Neural progenitor cell (in vitro differentiated cells): ENCODE data around the gene ABHD12. TPM values are rescaled to one million over a fixed set of nuclear protein-coding genes. Genes with fewer than 3 reads are reported as not detected.

Experiments used
- DNase-seq: peaks from one replicate; pipeline ENCODE4 v3.0.0-alpha.2; 2016; ENCODE audit warnings: low spot score
- H2AFZ ChIP-seq: fragments of 200-600 bp; sonication (generic); replicated peaks from 2 replicates; pipeline ENCODE4 v1.6.1; 2016; ENCODE audit warnings: antibody characterized with exemption
- H3F3A ChIP-seq: fragments of 200-600 bp; sonication (generic); 2 replicates; pipeline ENCODE4 v1.6.1; 2016; ENCODE audit warnings: antibody characterized with exemption, low read depth
- H3K27ac ChIP-seq: fragments of 200-600 bp; sonication (generic); 2 replicates; pipeline ENCODE4 v1.5.1; 2016; ENCODE audit warnings: mild to moderate bottlenecking
- H3K27me3 ChIP-seq: fragments of 200-600 bp; sonication (generic); 2 replicates; pipeline ENCODE4 v1.6.1; 2016; ENCODE audit warnings: mild to moderate bottlenecking, moderate library complexity
- H3K36me3 ChIP-seq: fragments of 200-600 bp; sonication (generic); 2 replicates; pipeline ENCODE4 v1.5.1; 2016
- H3K4me1 ChIP-seq: fragments of 200-600 bp; sonication (generic); 2 replicates; pipeline ENCODE4 v1.6.1; 2016; ENCODE audit warnings: mixed run types
- H3K4me2 ChIP-seq: fragments of 200-600 bp; sonication (generic); 2 replicates; pipeline ENCODE4 v1.6.1; 2016
- H3K4me3 ChIP-seq: fragments of 200-600 bp; sonication (generic); 2 replicates; pipeline ENCODE4 v1.5.1; 2016
- H3K79me2 ChIP-seq: fragments of 200-600 bp; sonication (generic); 2 replicates; pipeline ENCODE4 v1.6.1; 2016; ENCODE audit warnings: low read depth
- H3K9ac ChIP-seq: fragments of 200-600 bp; sonication (generic); 2 replicates; pipeline ENCODE4 v1.6.1; 2016
- H3K9me3 ChIP-seq: fragments of 200-600 bp; sonication (generic); 2 replicates; pipeline ENCODE4 v1.5.1; 2016; ENCODE audit warnings: low read depth
- H4K20me1 ChIP-seq: fragments of 200-600 bp; sonication (generic); 2 replicates; pipeline ENCODE4 v1.6.1; 2016; ENCODE audit warnings: low read depth
- H3K27ac Mint-ChIP-seq: 3 replicates; pipeline ENCODE4 v1.8.0; 2021; ENCODE audit warnings: mixed read lengths
- H3K27me3 Mint-ChIP-seq: 2 replicates; pipeline ENCODE4 v1.8.0; 2022; ENCODE audit warnings: low read depth, mild to moderate bottlenecking, inconsistent platforms, moderate library complexity, mixed read lengths; ENCODE audit not compliant: insufficient read depth
- H3K36me3 Mint-ChIP-seq: 3 replicates; pipeline ENCODE4 v1.8.0; 2021; ENCODE audit warnings: mixed read lengths
- H3K4me1 Mint-ChIP-seq: 3 replicates; pipeline ENCODE4 v1.8.0; 2021; ENCODE audit warnings: mixed read lengths
- H3K4me3 Mint-ChIP-seq: 3 replicates; pipeline ENCODE4 v1.8.0; 2021; ENCODE audit warnings: mild to moderate bottlenecking, moderate library complexity, mixed read lengths
- H3K9me3 Mint-ChIP-seq: 3 replicates; pipeline ENCODE4 v1.8.0; 2020; ENCODE audit warnings: mixed read lengths
- EZH2 ChIP-seq: fragments of 200-600 bp; sonication (generic); IDR thresholded peaks from 2 replicates; pipeline ENCODE4 v1.6.1; 2017; ENCODE audit warnings: antibody characterized with exemption, mild to moderate bottlenecking, moderate library complexity
- EZH2phosphoT487 ChIP-seq: fragments of 200-600 bp; sonication (generic); IDR thresholded peaks from 2 replicates; pipeline ENCODE4 v1.6.1; 2017; ENCODE audit warnings: antibody characterized with exemption
- total RNA-seq: library from RNA; depleted of rRNA; stranded (reverse); fragments of >200 nt; gene quantifications from 2 replicates; pipeline ENCODE4 v1.2.3, GENCODE V29; 2015; ENCODE audit warnings: low replicate concordance
- TF ChIP-seq, protein P1 (sequence below): fragments of 200-600 bp; sonication (generic); IDR thresholded peaks from 2 replicates; pipeline ENCODE4 v1.5.1; 2017; ENCODE audit warnings: antibody characterized with exemption, mild to moderate bottlenecking

ABHD12 gene
- total RNA-seq, 1 donor from 2014 or later = 20.8 TPM

DNA sequence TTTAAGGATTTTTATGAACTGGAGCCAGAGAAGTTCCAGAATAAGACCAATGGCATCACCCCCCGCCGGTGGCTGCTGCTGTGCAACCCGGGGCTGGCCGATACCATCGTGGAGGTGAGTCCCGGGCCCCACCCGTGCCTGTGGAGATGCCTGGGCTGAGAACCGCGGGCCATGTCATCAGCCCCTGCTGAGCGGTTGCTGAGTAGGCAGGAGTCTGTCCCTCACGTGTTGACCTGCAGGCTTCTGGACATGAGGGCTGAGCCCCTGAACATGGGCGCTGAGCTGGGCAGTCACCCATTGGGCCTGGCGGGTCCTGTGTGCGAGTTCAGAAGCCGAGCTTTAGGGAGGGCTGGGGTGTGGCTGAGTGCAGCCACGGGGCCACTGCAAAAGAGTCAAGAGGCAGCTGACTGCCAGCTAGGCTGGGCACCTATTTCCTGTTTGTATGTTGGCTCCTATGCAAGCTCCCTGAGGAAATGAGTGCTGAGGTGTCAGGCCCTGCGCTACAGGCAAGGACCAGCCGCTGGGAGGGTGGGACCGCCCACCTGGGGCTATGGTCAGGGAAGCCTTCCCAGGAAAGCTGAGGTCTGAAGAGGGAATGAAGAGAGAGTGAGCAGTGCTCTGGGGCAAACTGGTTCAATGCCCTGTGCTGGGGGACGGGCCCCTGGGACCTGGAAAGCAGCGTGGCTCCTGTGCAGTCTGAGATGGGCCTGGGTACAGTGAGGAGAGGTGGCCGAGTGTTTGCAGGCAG, 108.4 kb downstream of the ABHD12 start:
- H3K4me1 Mint-ChIP-seq = no peaks in the 10 kb centered on the region
- TF ChIP-seq EZH2 (no peak), EZH2phosphoT487 (no peak)
- TF ChIP-seq, protein P1, sequence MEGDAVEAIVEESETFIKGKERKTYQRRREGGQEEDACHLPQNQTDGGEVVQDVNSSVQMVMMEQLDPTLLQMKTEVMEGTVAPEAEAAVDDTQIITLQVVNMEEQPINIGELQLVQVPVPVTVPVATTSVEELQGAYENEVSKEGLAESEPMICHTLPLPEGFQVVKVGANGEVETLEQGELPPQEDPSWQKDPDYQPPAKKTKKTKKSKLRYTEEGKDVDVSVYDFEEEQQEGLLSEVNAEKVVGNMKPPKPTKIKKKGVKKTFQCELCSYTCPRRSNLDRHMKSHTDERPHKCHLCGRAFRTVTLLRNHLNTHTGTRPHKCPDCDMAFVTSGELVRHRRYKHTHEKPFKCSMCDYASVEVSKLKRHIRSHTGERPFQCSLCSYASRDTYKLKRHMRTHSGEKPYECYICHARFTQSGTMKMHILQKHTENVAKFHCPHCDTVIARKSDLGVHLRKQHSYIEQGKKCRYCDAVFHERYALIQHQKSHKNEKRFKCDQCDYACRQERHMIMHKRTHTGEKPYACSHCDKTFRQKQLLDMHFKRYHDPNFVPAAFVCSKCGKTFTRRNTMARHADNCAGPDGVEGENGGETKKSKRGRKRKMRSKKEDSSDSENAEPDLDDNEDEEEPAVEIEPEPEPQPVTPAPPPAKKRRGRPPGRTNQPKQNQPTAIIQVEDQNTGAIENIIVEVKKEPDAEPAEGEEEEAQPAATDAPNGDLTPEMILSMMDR = no peak
- H3K9me3 ChIP-seq = no peaks in the 10 kb centered on the region
- H3K4me2 ChIP-seq = no peak overlapping the region
- no peak for DNase-seq
- no peaks in the 10 kb centered on the region for H3K4me1 ChIP-seq
- peaks cover 23% of the 10 kb centered on the region for H3K36me3 Mint-ChIP-seq
- no peaks in the 10 kb centered on the region for H3K79me2 ChIP-seq
- no peaks in the 10 kb centered on the region for H3F3A ChIP-seq
- H3K27ac Mint-ChIP-seq = peak overlapping the region; percentile 42
- peaks cover 2% of the 10 kb centered on the region for H3K9me3 Mint-ChIP-seq
- H3K36me3 ChIP-seq = no peaks in the 10 kb centered on the region
- H3K27me3 Mint-ChIP-seq = no peaks in the 10 kb centered on the region
- H3K4me3 Mint-ChIP-seq = no peak overlapping the region
- H4K20me1 ChIP-seq = peaks cover 3% of the 10 kb centered on the region
- H3K4me3 ChIP-seq = no peak overlapping the region
- H3K27me3 ChIP-seq = no peaks in the 10 kb centered on the region
- H3K27ac ChIP-seq = no peak overlapping the region
- no peak overlapping the region for H2AFZ ChIP-seq
- no peak overlapping the region for H3K9ac ChIP-seq

DNA sequence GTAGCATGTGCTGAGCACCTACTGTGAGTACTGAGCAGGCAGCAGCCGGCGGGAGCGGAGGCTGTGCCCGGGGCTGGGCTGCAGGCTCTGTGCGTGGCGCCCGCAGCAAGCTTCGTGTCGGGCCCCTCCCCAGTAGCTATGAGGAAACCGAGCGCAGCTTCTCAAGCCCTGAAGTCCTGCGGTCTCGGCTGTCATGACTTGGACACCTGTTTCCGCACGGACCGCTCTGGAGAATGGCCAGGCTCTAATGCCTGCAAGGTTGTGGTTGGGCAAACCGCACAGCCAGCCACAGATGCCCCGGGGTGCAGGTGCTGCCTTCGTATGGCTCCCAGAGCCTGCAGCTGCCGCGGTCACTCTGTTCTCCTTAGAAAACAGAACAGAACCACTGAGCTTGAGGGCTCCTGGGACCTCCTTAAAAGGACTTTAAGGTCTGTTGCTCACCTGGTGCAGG, 109.1 kb downstream of the ABHD12 start:
- no peaks in the 10 kb centered on the region for H3K27me3 Mint-ChIP-seq
- H3K27ac Mint-ChIP-seq = no peak overlapping the region
- peaks cover 2% of the 10 kb centered on the region for H3K9me3 Mint-ChIP-seq
- Histone ChIP-seq H3K27ac (no peak overlapping the region), H3K9ac (no peak overlapping the region), H3F3A (no peaks in the 10 kb centered on the region), H3K4me1 (no peaks in the 10 kb centered on the region), H3K79me2 (no peaks in the 10 kb centered on the region), H3K4me2 (no peak overlapping the region), H3K27me3 (no peaks in the 10 kb centered on the region), H4K20me1 (peaks cover 3% of the 10 kb centered on the region), H3K36me3 (no peaks in the 10 kb centered on the region), H3K4me3 (no peak overlapping the region), H3K9me3 (no peaks in the 10 kb centered on the region), H2AFZ (no peak overlapping the region)
- H3K4me3 Mint-ChIP-seq = no peak overlapping the region
- no peaks in the 10 kb centered on the region for H3K4me1 Mint-ChIP-seq
- peaks cover 19% of the 10 kb centered on the region for H3K36me3 Mint-ChIP-seq
- no peak for TF ChIP-seq EZH2phosphoT487
- TF ChIP-seq, protein P1 = no peak
- no peak for TF ChIP-seq EZH2
- no peak for DNase-seq

DNA sequence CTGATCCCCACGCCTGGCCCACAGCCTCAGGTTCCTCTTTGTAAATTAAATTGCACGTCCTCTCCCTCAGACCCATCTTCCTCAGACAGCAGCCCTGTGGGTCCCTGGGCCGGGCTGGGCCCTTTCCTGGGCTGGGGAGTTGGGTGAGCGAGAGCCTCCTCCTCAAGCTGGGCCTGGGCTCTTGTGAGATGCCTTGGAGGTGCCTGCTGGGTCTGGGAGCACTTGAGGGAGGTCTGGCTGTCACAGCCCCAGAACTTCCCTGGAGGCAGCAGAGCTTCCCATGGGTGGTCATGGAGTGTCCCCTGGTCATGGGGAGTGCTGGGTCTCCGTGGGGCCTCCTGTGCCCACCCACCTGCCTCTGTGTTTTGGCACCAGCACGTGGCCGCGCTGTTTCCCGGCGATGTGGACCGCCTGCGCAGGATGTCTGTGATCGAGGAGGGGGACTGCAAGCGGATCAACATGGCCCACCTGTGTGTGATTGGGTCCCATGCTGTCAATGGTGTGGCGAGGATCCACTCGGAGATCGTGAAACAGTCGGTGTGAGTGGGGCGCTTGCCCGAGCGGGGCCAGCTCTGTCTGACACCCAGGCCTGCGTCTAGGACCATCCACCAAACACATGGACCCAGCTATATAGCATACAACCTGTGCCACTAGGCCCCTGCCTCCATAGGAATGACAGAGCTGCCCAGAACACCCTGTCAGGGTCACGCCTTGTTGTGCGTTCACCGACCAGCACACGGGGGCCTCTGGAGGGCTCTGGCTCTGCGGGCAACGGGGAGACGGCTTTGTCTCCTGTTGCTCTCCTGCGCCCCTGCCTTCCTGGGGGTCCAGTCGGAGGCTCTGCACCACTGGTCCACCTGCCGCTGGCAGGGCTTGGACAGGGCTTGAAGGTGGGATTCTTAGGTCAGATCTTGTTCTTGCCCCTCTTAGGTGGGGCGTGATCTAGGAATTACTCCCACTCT, 109.8 kb downstream of the ABHD12 start:
- Histone ChIP-seq H3K4me3 (no peak overlapping the region), H3K36me3 (no peaks in the 10 kb centered on the region), H3K9ac (no peak overlapping the region), H3K4me2 (no peak overlapping the region), H4K20me1 (peaks cover 3% of the 10 kb centered on the region), H3K9me3 (no peaks in the 10 kb centered on the region), H3K4me1 (no peaks in the 10 kb centered on the region), H3K27me3 (no peaks in the 10 kb centered on the region), H3K27ac (no peak overlapping the region), H3K79me2 (no peaks in the 10 kb centered on the region), H3F3A (no peaks in the 10 kb centered on the region), H2AFZ (no peak overlapping the region)
- no peak for TF ChIP-seq EZH2phosphoT487
- Mint-ChIP-seq H3K27me3 (no peaks in the 10 kb centered on the region), H3K27ac (no peak overlapping the region), H3K4me3 (no peak overlapping the region), H3K36me3 (peaks cover 17% of the 10 kb centered on the region), H3K4me1 (no peaks in the 10 kb centered on the region), H3K9me3 (peaks cover 2% of the 10 kb centered on the region)
- no peak for DNase-seq
